ENCODE measurements around the gene TMC7.

GRCh38 chr16:19006446-19007315 is 22.9 kb downstream of the TMC7 start:
- no peak for TF ChIP-seq POLR2AphosphoS5 (IDR thresholded peaks at IDR 0.05; ENCODE audit: insufficient read depth, low read depth, low read length)
- no peak for TF ChIP-seq CTCF (IDR thresholded peaks at IDR 0.05; ENCODE audit: extremely low read depth in 1 of 2, insufficient read depth in 1 of 2, low read depth in 1 of 2, low read length in 2 of 2)
- no peak for TF ChIP-seq MYC (IDR thresholded peaks at IDR 0.05; ENCODE audit: low read depth, low read length)
- no peak for TF ChIP-seq EZH2 (IDR thresholded peaks at IDR 0.05; ENCODE audit: borderline replicate concordance, low read depth, low read length, severe bottlenecking)
- TF ChIP-seq POLR2A (IDR thresholded peaks at IDR 0.05; ENCODE audit: low read depth, low read length): no peak
- TF ChIP-seq GATA2 (IDR thresholded peaks at IDR 0.05; ENCODE audit: insufficient read depth, insufficient read length, low read depth, low read length): no peak
- TF ChIP-seq JUN (IDR thresholded peaks at IDR 0.05; ENCODE audit: borderline replicate concordance, insufficient read depth, insufficient read length, low read depth): no peak
- no peak for TF ChIP-seq MAX (IDR thresholded peaks at IDR 0.05; ENCODE audit: insufficient read depth, insufficient read length)
